Mononuclear cell (primary cell): Measurements from ENCODE around the gene GSTO1. TPM values are rescaled to one million over a fixed set of nuclear protein-coding genes. Genes with fewer than 3 reads are reported as not detected.

Experiments
- H3K27me3 ChIP-seq: 2 replicates; pipeline ENCODE4 v1.6.0; 2011; ENCODE audit warnings: low read length, control low read depth; ENCODE audit not compliant: insufficient read depth
- H3K4me1 ChIP-seq: 2 replicates; pipeline ENCODE4 v1.5.1; 2011; ENCODE audit warnings: mild to moderate bottlenecking, low read length, control low read depth; ENCODE audit not compliant: insufficient read depth
- H3K4me3 ChIP-seq: 2 replicates; pipeline ENCODE4 v1.5.1; 2011; ENCODE audit warnings: mild to moderate bottlenecking, low read length, moderate library complexity
- H3K9me3 ChIP-seq: 2 replicates; pipeline ENCODE4 v1.5.1; 2011; ENCODE audit warnings: low read depth, mild to moderate bottlenecking, control low read depth, low read length
- total RNA-seq: library from RNA; depleted of rRNA; stranded (reverse); fragments of >200 nt; gene quantifications from one replicate; pipeline ENCODE4 v1.2.3, GENCODE V29; 2012

GSTO1 gene
- total RNA-seq, result 60.4 TPM

- Histone ChIP-seq H3K4me3 (peak within 1 kb of the TSS; percentile 90), H3K4me1 (peaks cover 49% of the 10 kb centered on the region), H3K27me3 (no peaks in the 10 kb centered on the region), H3K9me3 (no peaks in the 10 kb centered on the region)
Measured at GRCh38 chr10:104254493-104255310, at the start of gene GSTO1. GSTO1 (plus strand) TSS chr10:104254892; CDS start chr10:104254929, 37 bp downstream.

GRCh38 chr10:104208730-104209129, 46.0 kb upstream of the GSTO1 start:
- H3K27me3 ChIP-seq, result no peaks in the 10 kb centered on the region
- no peaks in the 10 kb centered on the region for H3K4me1 ChIP-seq
- no peak overlapping the region for H3K4me3 ChIP-seq
- no peaks in the 10 kb centered on the region for H3K9me3 ChIP-seq

- Histone ChIP-seq H3K4me1 (no peaks in the 10 kb centered on the region), H3K27me3 (no peaks in the 10 kb centered on the region), H3K9me3 (no peaks in the 10 kb centered on the region), H3K4me3 (no peak overlapping the region)
Measured at GRCh38 chr10:104209575-104210198, 45.0 kb upstream of the GSTO1 start.

- no peak overlapping the region for H3K4me3 ChIP-seq
- no peaks in the 10 kb centered on the region for H3K4me1 ChIP-seq
- H3K27me3 ChIP-seq, result peaks cover 4% of the 10 kb centered on the region
- no peaks in the 10 kb centered on the region for H3K9me3 ChIP-seq
Measured at GRCh38 chr10:104216631-104217030, 38.1 kb upstream of the GSTO1 start.

- H3K4me3 ChIP-seq, result no peak overlapping the region
- no peaks in the 10 kb centered on the region for H3K9me3 ChIP-seq
- H3K27me3 ChIP-seq, result peaks cover 4% of the 10 kb centered on the region
- no peaks in the 10 kb centered on the region for H3K4me1 ChIP-seq
Measured at GRCh38 chr10:104218751-104219150, 35.9 kb upstream of the GSTO1 start.

GRCh38 chr10:104220522-104220921, 34.2 kb upstream of the GSTO1 start:
- Histone ChIP-seq H3K4me1 (no peaks in the 10 kb centered on the region), H3K9me3 (no peaks in the 10 kb centered on the region), H3K4me3 (no peak overlapping the region), H3K27me3 (peaks cover 4% of the 10 kb centered on the region)

GRCh38 chr10:104223304-104223703, 31.4 kb upstream of the GSTO1 start:
- H3K9me3 ChIP-seq, result no peaks in the 10 kb centered on the region

GRCh38 chr10:104230490-104230889, 24.2 kb upstream of the GSTO1 start:
- Histone ChIP-seq H3K9me3 (peaks cover 8% of the 10 kb centered on the region), H3K27me3 (peaks cover 14% of the 10 kb centered on the region), H3K4me3 (no peak overlapping the region), H3K4me1 (peaks cover 13% of the 10 kb centered on the region)

More at GRCh38 chr10:104223304-104223703, 31.4 kb upstream of the GSTO1 start:
- H3K27me3 ChIP-seq, result peaks cover 4% of the 10 kb centered on the region
- H3K4me1 ChIP-seq, result no peaks in the 10 kb centered on the region
- H3K4me3 ChIP-seq, result no peak overlapping the region

GRCh38 chr10:104231784-104232612, 22.7 kb upstream of the GSTO1 start, which contains the start of gene CFAP43:
CFAP43 (minus strand) TSS chr10:104232364; CDS start chr10:104232246, 118 bp downstream.
- Histone ChIP-seq H3K4me3 (peak within 1 kb of the TSS; percentile 49), H3K9me3 (peaks cover 8% of the 10 kb centered on the region), H3K4me1 (peaks cover 13% of the 10 kb centered on the region), H3K27me3 (peaks cover 14% of the 10 kb centered on the region)

GRCh38 chr10:104232613-104233102, 22.0 kb upstream of the GSTO1 start:
- Histone ChIP-seq H3K4me1 (peaks cover 13% of the 10 kb centered on the region), H3K9me3 (peaks cover 8% of the 10 kb centered on the region), H3K4me3 (peak overlapping the region; percentile 49), H3K27me3 (peaks cover 14% of the 10 kb centered on the region)

- peaks cover 8% of the 10 kb centered on the region for H3K9me3 ChIP-seq
- H3K27me3 ChIP-seq, result peaks cover 14% of the 10 kb centered on the region
- H3K4me3 ChIP-seq, result no peak overlapping the region
- peaks cover 13% of the 10 kb centered on the region for H3K4me1 ChIP-seq
Measured at GRCh38 chr10:104233817-104234216, 20.9 kb upstream of the GSTO1 start.

GRCh38 chr10:104234934-104235333, 19.8 kb upstream of the GSTO1 start:
- Histone ChIP-seq H3K27me3 (peaks cover 17% of the 10 kb centered on the region), H3K9me3 (peaks cover 8% of the 10 kb centered on the region)

GRCh38 chr10:104235801-104236200, 18.9 kb upstream of the GSTO1 start:
- H3K4me1 ChIP-seq, result peaks cover 20% of the 10 kb centered on the region
- no peak overlapping the region for H3K4me3 ChIP-seq
- peaks cover 13% of the 10 kb centered on the region for H3K27me3 ChIP-seq
- H3K9me3 ChIP-seq, result peaks cover 8% of the 10 kb centered on the region

More at GRCh38 chr10:104234934-104235333, 19.8 kb upstream of the GSTO1 start:
- Histone ChIP-seq H3K4me1 (peaks cover 18% of the 10 kb centered on the region), H3K4me3 (no peak overlapping the region)

GRCh38 chr10:104240078-104240477, 14.6 kb upstream of the GSTO1 start:
- peaks cover 3% of the 10 kb centered on the region for H3K9me3 ChIP-seq
- no peak overlapping the region for H3K4me3 ChIP-seq
- H3K4me1 ChIP-seq, result peaks cover 7% of the 10 kb centered on the region
- peaks cover 6% of the 10 kb centered on the region for H3K27me3 ChIP-seq
